OCI-LY1 (cell line): Measurements from ENCODE around the gene SYNE1.

Experiments used
- H2AFZ ChIP-seq: fragments of 200-600 bp; sonication (generic), shearing (Covaris generic); 2 replicates; pipeline ENCODE4 v1.6.0; 2014; ENCODE audit warnings: antibody characterized with exemption, mild to moderate bottlenecking, low read length
- H3F3A ChIP-seq: fragments of 200-600 bp; sonication (generic), shearing (Covaris generic); 2 replicates; pipeline ENCODE4 v1.6.0; 2014; ENCODE audit warnings: mild to moderate bottlenecking, antibody characterized with exemption, low read length, moderate library complexity; ENCODE audit not compliant: insufficient read depth
- H3K27ac ChIP-seq: fragments of 200-600 bp; sonication (generic); 2 replicates; pipeline ENCODE4 v1.5.1; 2014; ENCODE audit warnings: low read length, mixed run types, mild to moderate bottlenecking, low read depth; ENCODE audit not compliant: poor library complexity, severe bottlenecking
- H3K27me3 ChIP-seq: fragments of 200-600 bp; sonication (generic); 2 replicates; pipeline ENCODE4 v1.6.0; 2014; ENCODE audit warnings: antibody characterized with exemption, mild to moderate bottlenecking, low read length, moderate library complexity; ENCODE audit not compliant: insufficient read depth
- H3K36me3 ChIP-seq: fragments of 200-600 bp; sonication (generic); 2 replicates; pipeline ENCODE4 v1.6.1; 2014; ENCODE audit warnings: mild to moderate bottlenecking, antibody characterized with exemption, low read length, moderate library complexity, mixed read lengths; ENCODE audit not compliant: insufficient read depth
- H3K4me1 ChIP-seq: fragments of 200-600 bp; sonication (generic); 2 replicates; pipeline ENCODE4 v1.5.1; 2014; ENCODE audit warnings: mild to moderate bottlenecking, low read length, moderate library complexity; ENCODE audit not compliant: insufficient read depth, severe bottlenecking
- H3K4me2 ChIP-seq: fragments of 200-600 bp; sonication (generic), shearing (Covaris generic); 2 replicates; pipeline ENCODE4 v1.6.1; 2014; ENCODE audit warnings: low read length
- H3K4me3 ChIP-seq: fragments of 200-600 bp; sonication (generic); 2 replicates; pipeline ENCODE4 v1.5.1; 2014; ENCODE audit warnings: low read length, low read depth, mild to moderate bottlenecking, mixed read lengths; ENCODE audit not compliant: poor library complexity, severe bottlenecking
- H3K79me2 ChIP-seq: fragments of 200-600 bp; shearing (Covaris generic); 2 replicates; pipeline ENCODE4 v1.6.1; 2016; ENCODE audit warnings: mixed run types, low read length, mixed read lengths; ENCODE audit not compliant: insufficient read depth
- H3K9ac ChIP-seq: fragments of 200-600 bp; sonication (generic), shearing (Covaris generic); 2 replicates; pipeline ENCODE4 v1.6.1; 2014; ENCODE audit warnings: mild to moderate bottlenecking, low read length, mixed read lengths
- H3K9me2 ChIP-seq: fragments of 200-600 bp; sonication (generic), shearing (Covaris generic); 2 replicates; pipeline ENCODE4 v1.6.1; 2014; ENCODE audit warnings: low read depth, mild to moderate bottlenecking, low read length, mixed read lengths
- H3K9me3 ChIP-seq: fragments of 200-600 bp; shearing (Covaris generic); 2 replicates; pipeline ENCODE4 v1.6.1; 2014; ENCODE audit warnings: low read length, mixed read lengths
- H4K20me1 ChIP-seq: fragments of 200-600 bp; sonication (generic), shearing (Covaris generic); 2 replicates; pipeline ENCODE4 v1.6.0; 2016; ENCODE audit warnings: mild to moderate bottlenecking, low read length; ENCODE audit not compliant: insufficient read depth
- EZH2 ChIP-seq: fragments of 200-600 bp; sonication (generic), shearing (Covaris generic); IDR thresholded peaks from 2 replicates; pipeline ENCODE4 v1.8.0; 2017; ENCODE audit warnings: borderline replicate concordance, mixed run types, mild to moderate bottlenecking, antibody characterized with exemption, low read length, moderate library complexity, mixed read lengths
- TF ChIP-seq, protein P1 (sequence below): fragments of 200-600 bp; sonication (generic), shearing (Covaris generic); IDR thresholded peaks from 2 replicates; pipeline ENCODE4 v1.5.1; 2017; ENCODE audit warnings: mild to moderate bottlenecking, antibody characterized with exemption, low read length, moderate library complexity, mixed read lengths

Gene SYNE1

DNA sequence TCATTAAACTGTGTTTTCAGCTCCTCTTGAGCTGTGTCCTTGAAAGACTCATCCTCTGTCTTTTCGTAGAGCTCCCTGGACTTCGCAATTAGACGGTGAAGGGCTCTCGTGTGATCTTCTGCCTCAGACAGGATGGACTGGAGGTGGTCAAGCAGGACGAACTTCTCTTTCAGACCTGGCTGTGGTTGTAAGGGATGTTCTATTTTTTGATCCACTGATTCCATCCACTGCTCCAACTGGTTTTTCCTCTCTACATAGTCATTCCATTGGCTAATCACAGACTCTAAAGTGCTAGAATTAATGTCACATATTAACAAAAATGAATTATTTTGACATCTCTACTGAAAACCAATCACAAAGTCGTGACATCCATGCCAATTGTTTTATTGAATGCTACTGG lies 250.1 kb downstream of the SYNE1 start:
- Histone ChIP-seq H4K20me1 (no peaks in the 10 kb centered on the region), H3K4me2 (no peak overlapping the region), H2AFZ (no peak overlapping the region), H3K4me3 (no peak overlapping the region), H3K36me3 (no peaks in the 10 kb centered on the region), H3K9me2 (no peaks in the 10 kb centered on the region), H3K79me2 (no peaks in the 10 kb centered on the region), H3K27ac (no peak overlapping the region), H3K9ac (no peak overlapping the region), H3K27me3 (no peaks in the 10 kb centered on the region), H3K4me1 (no peaks in the 10 kb centered on the region), H3K9me3 (no peaks in the 10 kb centered on the region), H3F3A (no peaks in the 10 kb centered on the region)
- no peak for TF ChIP-seq EZH2
- TF ChIP-seq, protein P1, sequence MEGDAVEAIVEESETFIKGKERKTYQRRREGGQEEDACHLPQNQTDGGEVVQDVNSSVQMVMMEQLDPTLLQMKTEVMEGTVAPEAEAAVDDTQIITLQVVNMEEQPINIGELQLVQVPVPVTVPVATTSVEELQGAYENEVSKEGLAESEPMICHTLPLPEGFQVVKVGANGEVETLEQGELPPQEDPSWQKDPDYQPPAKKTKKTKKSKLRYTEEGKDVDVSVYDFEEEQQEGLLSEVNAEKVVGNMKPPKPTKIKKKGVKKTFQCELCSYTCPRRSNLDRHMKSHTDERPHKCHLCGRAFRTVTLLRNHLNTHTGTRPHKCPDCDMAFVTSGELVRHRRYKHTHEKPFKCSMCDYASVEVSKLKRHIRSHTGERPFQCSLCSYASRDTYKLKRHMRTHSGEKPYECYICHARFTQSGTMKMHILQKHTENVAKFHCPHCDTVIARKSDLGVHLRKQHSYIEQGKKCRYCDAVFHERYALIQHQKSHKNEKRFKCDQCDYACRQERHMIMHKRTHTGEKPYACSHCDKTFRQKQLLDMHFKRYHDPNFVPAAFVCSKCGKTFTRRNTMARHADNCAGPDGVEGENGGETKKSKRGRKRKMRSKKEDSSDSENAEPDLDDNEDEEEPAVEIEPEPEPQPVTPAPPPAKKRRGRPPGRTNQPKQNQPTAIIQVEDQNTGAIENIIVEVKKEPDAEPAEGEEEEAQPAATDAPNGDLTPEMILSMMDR: no peak

DNA sequence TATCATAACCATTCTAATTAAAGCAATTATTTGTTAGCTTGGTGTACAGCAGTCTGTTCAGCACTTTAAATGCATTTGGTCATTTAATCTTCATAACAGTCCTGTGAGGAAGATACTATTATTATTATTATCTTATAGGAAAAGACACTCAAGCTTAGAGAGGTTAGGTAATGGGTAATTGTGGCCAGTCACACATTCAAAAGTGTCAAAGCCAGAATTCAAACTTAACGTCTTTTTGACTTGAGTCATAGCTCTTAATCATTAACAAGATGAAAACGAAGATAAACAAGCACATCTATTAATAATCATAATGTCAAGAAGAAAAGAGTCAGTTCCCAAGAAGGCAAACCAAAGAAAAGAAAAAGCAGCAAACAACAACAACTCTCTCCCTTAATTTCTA lies 251.0 kb downstream of the SYNE1 start:
- no peak overlapping the region for H3K4me2 ChIP-seq
- no peak overlapping the region for H3K9ac ChIP-seq
- no peaks in the 10 kb centered on the region for H3F3A ChIP-seq
- no peak overlapping the region for H3K4me3 ChIP-seq
- H3K79me2 ChIP-seq: no peaks in the 10 kb centered on the region
- no peaks in the 10 kb centered on the region for H4K20me1 ChIP-seq
- TF ChIP-seq EZH2: no peak
- TF ChIP-seq, protein P1: no peak
- H3K4me1 ChIP-seq: no peaks in the 10 kb centered on the region
- no peaks in the 10 kb centered on the region for H3K27me3 ChIP-seq
- no peaks in the 10 kb centered on the region for H3K36me3 ChIP-seq
- H3K9me3 ChIP-seq: no peaks in the 10 kb centered on the region
- no peaks in the 10 kb centered on the region for H3K9me2 ChIP-seq
- H3K27ac ChIP-seq: no peak overlapping the region
- no peak overlapping the region for H2AFZ ChIP-seq

DNA sequence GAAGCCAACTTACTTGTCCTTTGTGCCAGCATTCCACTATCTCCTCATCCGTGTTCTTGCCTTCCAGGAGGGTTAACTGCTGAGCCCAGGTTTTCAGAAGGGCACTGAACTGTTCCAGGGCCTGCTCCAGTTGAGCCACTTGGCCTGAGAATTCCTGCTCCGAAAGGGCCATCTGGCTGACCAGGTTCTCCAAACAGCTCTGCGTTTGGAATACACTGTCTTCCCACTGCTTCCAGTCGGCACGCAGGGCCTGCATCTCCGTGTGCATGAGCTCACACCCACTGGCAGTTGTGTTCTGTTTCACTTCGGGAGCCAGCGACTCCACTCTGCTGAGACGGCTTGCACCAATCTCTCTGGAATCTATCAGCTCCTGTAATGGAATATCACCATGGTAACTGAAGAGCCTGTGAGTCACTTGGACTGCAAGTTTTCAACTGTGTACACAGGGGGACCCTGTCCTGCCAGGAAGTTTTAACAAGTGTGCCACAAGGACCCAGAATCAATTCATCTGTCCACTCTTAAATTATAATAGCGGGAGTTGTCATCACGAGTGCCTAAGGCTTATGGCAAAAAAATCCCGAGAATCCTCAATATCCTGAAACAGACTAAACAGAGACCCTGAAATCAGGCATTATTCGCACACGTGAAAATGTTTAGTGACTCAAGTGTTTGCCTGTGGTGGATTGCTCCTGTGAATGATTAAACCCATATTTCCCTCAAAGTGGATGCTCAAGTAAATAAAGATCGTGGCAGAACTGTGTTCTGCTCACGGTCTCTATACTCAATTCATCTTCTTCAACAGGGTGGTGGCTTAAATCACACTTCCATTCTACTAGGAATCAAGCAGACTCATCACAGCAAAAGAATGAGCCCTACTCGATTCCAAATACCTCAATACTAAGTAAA lies 255.9 kb downstream of the SYNE1 start:
- Histone ChIP-seq H3K27me3 (0 out of 2 replicates have a peak, but pooled peaks cover 4% of the 10 kb centered on the region), H3K4me3 (no peak overlapping the region), H3K9ac (no peak overlapping the region), H3K36me3 (no peaks in the 10 kb centered on the region), H3F3A (no peaks in the 10 kb centered on the region), H4K20me1 (no peaks in the 10 kb centered on the region), H3K4me2 (no peak overlapping the region), H3K79me2 (no peaks in the 10 kb centered on the region), H3K9me3 (no peaks in the 10 kb centered on the region), H3K4me1 (no peaks in the 10 kb centered on the region), H3K9me2 (no peaks in the 10 kb centered on the region), H2AFZ (no peak overlapping the region), H3K27ac (no peak overlapping the region)
- TF ChIP-seq, protein P1: no peak
- no peak for TF ChIP-seq EZH2
